Activated naive CD4-positive, alpha-beta T cell treated with anti-CD3 and anti-CD28 coated beads for 36 hours (primary cell): ENCODE measurements around the gene CNIH2. TPM values are rescaled to one million over a fixed set of nuclear protein-coding genes. Genes with fewer than 3 reads are reported as not detected.
A peak's percentile ranks its signal among the peaks of the same experiment; 100 is the strongest.

Experiments
- CTCF ChIA-PET: fragments of 350-600 bp; sonication (Branson Sonifier 250); formaldehyde crosslinking; loops from one replicate; lab custom pipeline; 2021; ENCODE audit warnings: antibody characterized with exemption; lab: Charles Lee
- DNase-seq: peaks from one replicate; pipeline ENCODE4 v3.0.0-alpha.2; 2020
- H3K27ac Mint-ChIP-seq: one replicate; pipeline ENCODE4 v1.8.0; 2021; ENCODE audit warnings: mild to moderate bottlenecking, mixed read lengths
- H3K27me3 Mint-ChIP-seq: one replicate; pipeline ENCODE4 v1.8.0; 2021; ENCODE audit warnings: low read depth, mixed read lengths
- H3K36me3 Mint-ChIP-seq: one replicate; pipeline ENCODE4 v1.8.0; 2021; ENCODE audit warnings: low read depth, mixed read lengths
- H3K4me1 Mint-ChIP-seq: one replicate; pipeline ENCODE4 v1.8.0; 2021; ENCODE audit warnings: low read depth, mixed read lengths
- H3K4me3 Mint-ChIP-seq: one replicate; pipeline ENCODE4 v1.8.0; 2021; ENCODE audit warnings: mild to moderate bottlenecking, moderate library complexity, mixed read lengths
- H3K9me3 Mint-ChIP-seq: one replicate; pipeline ENCODE4 v1.8.0; 2021; ENCODE audit warnings: mixed read lengths
- intact Hi-C: fragments of 100-400 bp; cut with micrococcal nuclease; formaldehyde crosslinking; loops from one replicate; pipeline ENCODE4 v1.15.1; 2023
- total RNA-seq, 2 experiments: library from RNA; stranded (reverse); gene quantifications; one replicate each; pipeline ENCODE4 v1.2.3, GENCODE V29; 2021

CNIH2 gene
- 1 to 10 TPM; 1.2 to 1.6 TPM for total RNA-seq

DNA sequence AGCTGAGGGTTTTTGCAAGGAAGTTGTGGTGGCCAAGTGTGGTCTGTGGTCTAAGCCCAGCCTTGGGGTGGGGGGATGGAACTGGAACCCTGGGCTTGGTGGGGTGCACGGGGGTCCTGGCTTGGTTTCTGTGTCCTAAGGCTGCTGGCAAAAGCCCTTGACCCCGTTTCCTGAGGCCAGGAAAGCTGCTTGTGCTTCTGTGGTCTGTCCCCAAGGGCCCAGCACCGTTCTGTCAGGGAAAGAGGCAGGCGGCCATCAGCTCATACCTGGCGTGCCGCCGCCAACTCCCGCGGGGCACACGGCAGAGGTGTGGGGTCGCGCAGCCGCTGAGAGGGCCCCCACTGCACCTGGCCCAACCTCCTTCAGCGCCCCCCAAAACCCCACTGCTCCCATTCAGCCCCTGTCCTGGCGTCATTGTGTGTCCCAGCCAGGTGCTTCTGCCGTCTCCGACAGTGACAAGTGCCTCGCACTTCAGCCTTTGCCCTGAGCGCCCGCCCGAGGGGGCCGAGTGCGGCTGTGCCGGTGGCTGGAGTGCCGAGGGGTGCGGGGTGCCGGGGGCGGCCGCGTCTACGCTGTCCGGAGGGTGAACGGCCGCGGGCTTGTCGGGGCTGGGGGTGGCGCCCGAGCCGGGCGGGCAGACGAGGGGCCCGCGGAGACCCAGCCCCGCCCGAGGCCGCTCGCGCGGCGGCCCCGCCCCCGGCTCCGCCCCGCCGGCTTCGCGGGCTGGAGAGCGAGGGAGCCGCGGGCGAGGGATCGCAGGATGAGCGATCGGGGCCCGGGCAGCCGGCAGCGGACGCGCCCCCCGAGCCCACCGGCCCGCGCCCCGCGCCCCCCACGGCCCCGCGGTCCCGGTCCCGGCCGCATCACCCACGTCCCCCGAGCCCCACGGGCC, at the start of gene CNIH2:
Gene CNIH2, plus strand, starts transcription at position 705 of the 892 bp plus-strand sequence. CDS start 282 bp downstream, outside the sequence.
- no peaks in the 10 kb centered on the region for H3K9me3 Mint-ChIP-seq
- H3K27ac Mint-ChIP-seq, result no peak within 1 kb of the TSS
- H3K4me3 Mint-ChIP-seq, result peak within 1 kb of the TSS; percentile 62
- H3K27me3 Mint-ChIP-seq, result no peaks in the 10 kb centered on the region
- H3K36me3 Mint-ChIP-seq, result peaks cover 8% of the 10 kb centered on the region
- CTCF ChIA-PET, result no interaction called here
- no peak for DNase-seq
- intact Hi-C loops, result loop anchor here (1.0 kb wide), 1 partner anchor 9 kb away; the partner anchor contains the start of gene RAB1B
- peaks cover 17% of the 10 kb centered on the region for H3K4me1 Mint-ChIP-seq

DNA sequence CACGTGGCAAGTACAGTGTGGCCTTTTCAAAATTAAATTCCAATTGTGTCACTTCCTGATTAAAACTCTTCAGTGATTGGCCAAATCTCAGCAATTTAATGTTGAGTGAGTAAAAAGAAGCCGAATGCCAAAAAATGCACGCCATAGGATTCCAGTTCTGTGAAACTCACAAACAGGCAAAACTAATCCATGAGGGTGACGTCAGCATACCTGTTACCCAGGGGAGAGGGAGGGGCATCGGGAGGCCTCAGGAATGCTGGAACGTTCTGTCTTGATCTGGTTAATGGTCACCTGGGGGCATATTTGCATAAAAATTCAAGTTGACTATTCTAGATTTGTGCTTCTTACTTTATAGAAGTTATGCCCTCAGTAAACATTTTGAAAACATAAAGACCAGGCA, 49.5 kb upstream of the CNIH2 start:
- no peaks in the 10 kb centered on the region for H3K27me3 Mint-ChIP-seq
- H3K4me1 Mint-ChIP-seq, result peaks cover 5% of the 10 kb centered on the region
- H3K36me3 Mint-ChIP-seq, result peaks cover 12% of the 10 kb centered on the region
- no peak overlapping the region for H3K27ac Mint-ChIP-seq
- no peak for DNase-seq
- no peaks in the 10 kb centered on the region for H3K9me3 Mint-ChIP-seq
- intact Hi-C loops, result no loop called here
- no peak overlapping the region for H3K4me3 Mint-ChIP-seq
- CTCF ChIA-PET, result no interaction called here

- Mint-ChIP-seq H3K27me3 (no peaks in the 10 kb centered on the region), H3K4me1 (peaks cover 5% of the 10 kb centered on the region), H3K9me3 (no peaks in the 10 kb centered on the region), H3K36me3 (peaks cover 19% of the 10 kb centered on the region), H3K27ac (no peak overlapping the region), H3K4me3 (no peak overlapping the region)
- CTCF ChIA-PET, result no interaction called here
- intact Hi-C loops, result no loop called here
- no peak for DNase-seq
These were observed 47.8 kb upstream of the CNIH2 start for GRCh38 chr11:66230156-66230555.

DNA sequence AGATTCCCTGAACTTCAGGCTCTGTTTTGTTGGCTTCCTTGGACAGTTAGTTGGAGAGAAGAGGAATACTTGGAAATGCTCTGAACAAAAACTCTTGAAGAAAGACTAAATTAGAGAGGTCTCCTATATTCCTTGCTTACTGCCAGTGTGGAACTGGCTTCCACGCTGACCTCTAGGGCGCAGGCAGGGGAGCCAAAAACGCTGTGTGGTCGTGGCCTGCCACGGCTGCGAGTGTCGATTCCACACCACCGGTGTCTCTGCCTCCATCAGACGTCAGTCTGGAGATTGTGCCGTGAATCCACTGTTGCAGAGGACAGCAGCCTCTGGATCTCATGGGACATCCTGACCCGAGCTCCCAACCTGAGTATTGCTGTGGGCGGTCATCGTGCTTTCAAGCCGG, 47.0 kb upstream of the CNIH2 start:
- Mint-ChIP-seq H3K27me3 (no peaks in the 10 kb centered on the region), H3K36me3 (peaks cover 26% of the 10 kb centered on the region), H3K4me3 (no peak overlapping the region), H3K27ac (peak overlapping the region; percentile 37), H3K4me1 (peaks cover 5% of the 10 kb centered on the region), H3K9me3 (no peaks in the 10 kb centered on the region)
- no peak for DNase-seq
- intact Hi-C loops, result no loop called here
- CTCF ChIA-PET, result no interaction called here

GRCh38 chr11:66231561-66231960, 46.4 kb upstream of the CNIH2 start:
- peaks cover under 1% of the 10 kb centered on the region for H3K4me1 Mint-ChIP-seq
- no peaks in the 10 kb centered on the region for H3K9me3 Mint-ChIP-seq
- H3K36me3 Mint-ChIP-seq, result peaks cover 26% of the 10 kb centered on the region
- CTCF ChIA-PET, result no interaction called here
- DNase-seq, result no peak
- H3K27ac Mint-ChIP-seq, result no peak overlapping the region
- intact Hi-C loops, result no loop called here
- no peaks in the 10 kb centered on the region for H3K27me3 Mint-ChIP-seq
- H3K4me3 Mint-ChIP-seq, result no peak overlapping the region

GRCh38 chr11:66232769-66233168, 45.2 kb upstream of the CNIH2 start:
- no peak for DNase-seq
- Mint-ChIP-seq H3K27ac (no peak overlapping the region), H3K36me3 (peaks cover 26% of the 10 kb centered on the region), H3K4me1 (no peaks in the 10 kb centered on the region), H3K9me3 (no peaks in the 10 kb centered on the region), H3K27me3 (no peaks in the 10 kb centered on the region), H3K4me3 (no peak overlapping the region)
- intact Hi-C loops, result no loop called here
- CTCF ChIA-PET, result no interaction called here

- intact Hi-C loops, result no loop called here
- H3K4me3 Mint-ChIP-seq, result no peak overlapping the region
- H3K36me3 Mint-ChIP-seq, result peaks cover 27% of the 10 kb centered on the region
- no peak for DNase-seq
- H3K27me3 Mint-ChIP-seq, result no peaks in the 10 kb centered on the region
- CTCF ChIA-PET, result no interaction called here
- no peaks in the 10 kb centered on the region for H3K4me1 Mint-ChIP-seq
- H3K27ac Mint-ChIP-seq, result no peak overlapping the region
- H3K9me3 Mint-ChIP-seq, result no peaks in the 10 kb centered on the region
These were observed 44.7 kb upstream of the CNIH2 start for GRCh38 chr11:66233301-66233700.

DNA sequence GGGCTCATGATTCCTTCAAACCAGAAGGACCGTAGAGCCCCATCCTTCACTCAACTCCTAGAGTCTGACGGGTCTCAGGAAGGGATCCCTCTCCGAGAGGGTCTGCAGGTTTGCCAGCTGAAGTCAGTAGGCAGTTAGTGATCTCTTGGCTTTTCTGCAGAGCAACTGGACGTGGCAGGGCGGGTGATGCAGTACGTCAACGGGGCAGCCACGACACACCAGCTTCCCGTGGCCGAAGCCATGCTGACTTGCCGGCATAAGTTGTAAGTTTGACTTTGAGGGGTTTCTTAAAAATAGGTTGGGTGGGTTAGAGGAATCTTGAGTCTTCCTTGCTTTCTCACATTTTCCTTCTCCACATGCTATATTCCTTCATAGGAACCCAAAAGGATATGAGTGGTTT, 42.8 kb upstream of the CNIH2 start:
- H3K4me3 Mint-ChIP-seq, result no peak overlapping the region
- H3K27me3 Mint-ChIP-seq, result no peaks in the 10 kb centered on the region
- CTCF ChIA-PET, result no interaction called here
- H3K4me1 Mint-ChIP-seq, result no peaks in the 10 kb centered on the region
- DNase-seq, result no peak
- peak overlapping the region; percentile 22 for H3K27ac Mint-ChIP-seq
- peaks cover 24% of the 10 kb centered on the region for H3K36me3 Mint-ChIP-seq
- no peaks in the 10 kb centered on the region for H3K9me3 Mint-ChIP-seq
- intact Hi-C loops, result no loop called here

DNA sequence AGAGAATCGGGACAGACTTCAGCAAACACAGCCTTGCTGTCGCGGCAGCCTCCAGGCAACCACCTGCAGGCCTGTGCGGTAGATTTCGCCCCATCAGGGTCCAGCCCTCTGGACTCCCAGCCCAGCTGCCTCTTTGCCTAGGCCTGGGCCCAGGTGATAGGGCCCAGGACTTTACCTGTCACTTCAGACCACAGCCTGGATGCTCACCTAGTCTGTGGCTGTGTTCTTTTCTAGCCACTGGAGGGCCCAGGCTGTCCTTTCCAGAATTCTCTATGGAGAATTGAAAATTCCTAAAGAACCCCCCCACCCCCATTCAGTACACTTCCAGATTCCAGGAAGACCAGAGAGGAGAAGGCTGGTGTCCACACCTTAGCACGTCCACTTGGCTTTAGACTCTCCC, 40.1 kb upstream of the CNIH2 start:
- intact Hi-C loops, result no loop called here
- peaks cover 20% of the 10 kb centered on the region for H3K36me3 Mint-ChIP-seq
- CTCF ChIA-PET, result no interaction called here
- no peaks in the 10 kb centered on the region for H3K4me1 Mint-ChIP-seq
- no peaks in the 10 kb centered on the region for H3K9me3 Mint-ChIP-seq
- no peaks in the 10 kb centered on the region for H3K27me3 Mint-ChIP-seq
- H3K27ac Mint-ChIP-seq, result no peak overlapping the region
- DNase-seq, result no peak
- H3K4me3 Mint-ChIP-seq, result no peak overlapping the region

DNA sequence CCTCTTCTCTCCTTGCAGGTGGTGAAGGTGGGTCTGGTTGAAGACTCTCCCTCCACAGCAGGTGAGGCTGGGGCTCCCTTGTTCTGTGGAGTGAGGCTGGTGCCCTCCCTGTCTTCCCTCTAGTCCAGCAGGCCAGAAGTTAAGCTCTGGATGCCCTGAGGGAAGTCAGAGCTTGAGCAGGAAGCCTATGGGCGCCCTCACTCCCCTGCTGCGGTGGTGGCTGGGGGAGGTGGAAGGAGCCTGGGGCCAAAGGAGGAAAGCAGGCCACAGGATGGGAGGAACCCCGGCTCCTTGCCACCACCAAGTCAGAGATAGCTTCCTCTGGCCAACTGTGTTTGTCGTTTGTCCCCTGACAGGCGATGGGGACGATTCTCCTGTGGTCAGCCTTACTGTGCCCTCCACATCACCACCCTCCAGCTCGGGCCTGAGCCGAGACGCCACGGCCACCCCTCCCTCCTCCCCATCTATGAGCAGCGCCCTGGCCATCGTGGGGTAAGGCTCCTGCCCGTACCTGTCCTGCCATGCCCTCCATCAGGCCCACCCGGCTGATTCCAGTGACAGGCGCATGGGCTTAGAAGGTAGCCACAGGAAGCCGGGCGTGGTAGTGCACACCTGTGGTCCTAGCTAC, 39.1 kb upstream of the CNIH2 start:
- Mint-ChIP-seq H3K4me1 (no peaks in the 10 kb centered on the region), H3K4me3 (no peak overlapping the region), H3K9me3 (no peaks in the 10 kb centered on the region), H3K27ac (no peak overlapping the region), H3K27me3 (no peaks in the 10 kb centered on the region), H3K36me3 (peaks cover 18% of the 10 kb centered on the region)
- CTCF ChIA-PET, result interaction anchor here (1.3 kb wide), 1 partner anchor 16 kb away, joined by 4 read pairs; no protein-coding TSS in a partner anchor
- no peak for DNase-seq
- intact Hi-C loops, result no loop called here

DNA sequence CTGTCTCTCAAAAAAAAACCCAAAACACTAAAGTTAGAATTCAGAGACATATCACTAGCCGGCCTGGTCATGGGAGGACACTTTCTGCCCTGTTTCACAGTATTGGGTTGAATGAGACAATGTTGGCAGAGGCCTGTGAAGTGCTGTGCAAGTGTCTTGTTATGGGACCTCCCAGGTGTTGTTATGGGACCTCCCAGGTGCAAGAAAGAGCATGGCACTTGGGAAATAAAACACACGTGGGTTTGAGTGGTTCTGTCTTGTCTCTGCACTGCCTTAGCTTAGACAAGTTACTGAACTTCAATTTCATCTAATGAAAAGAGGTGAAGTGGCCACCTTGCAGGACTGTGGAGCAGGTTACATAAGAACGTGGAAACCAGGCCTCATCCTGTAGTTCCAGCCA, 38.5 kb upstream of the CNIH2 start:
- H3K27ac Mint-ChIP-seq, result no peak overlapping the region

GRCh38 chr11:66239998-66240780, 37.8 kb upstream of the CNIH2 start:
- H3K36me3 Mint-ChIP-seq, result peaks cover 14% of the 10 kb centered on the region
- no peak overlapping the region for H3K27ac Mint-ChIP-seq
- CTCF ChIA-PET, result interaction anchor here (0.9 kb wide), 1 partner anchor 16 kb away, joined by 3 read pairs; no protein-coding TSS in a partner anchor
- DNase-seq, result no peak
- intact Hi-C loops, result no loop called here
- no peak overlapping the region for H3K4me3 Mint-ChIP-seq
- H3K9me3 Mint-ChIP-seq, result no peaks in the 10 kb centered on the region
- no peaks in the 10 kb centered on the region for H3K27me3 Mint-ChIP-seq
- no peaks in the 10 kb centered on the region for H3K4me1 Mint-ChIP-seq

More for the DNA sequence above, 38.5 kb upstream of the CNIH2 start:
- intact Hi-C loops, result no loop called here
- no peak for DNase-seq
- H3K9me3 Mint-ChIP-seq, result no peaks in the 10 kb centered on the region
- peaks cover 16% of the 10 kb centered on the region for H3K36me3 Mint-ChIP-seq
- CTCF ChIA-PET, result interaction anchor here (1.3 kb wide), 1 partner anchor 17 kb away, joined by 4 read pairs; no protein-coding TSS in a partner anchor
- no peaks in the 10 kb centered on the region for H3K4me1 Mint-ChIP-seq
- H3K4me3 Mint-ChIP-seq, result no peak overlapping the region
- H3K27me3 Mint-ChIP-seq, result no peaks in the 10 kb centered on the region
